NCI-H1417 treated with DMSO at 0.1 percent for 48 hours (cell line): ENCODE measurements around the gene ENTR1.
A peak's percentile ranks its signal among the peaks of the same experiment; 100 is the strongest.

Experiments used
- DNase-seq: peaks from one replicate; lab custom pipeline; 2025; lab: John Stamatoyannopoulos, UW

ENTR1 gene, protein sequence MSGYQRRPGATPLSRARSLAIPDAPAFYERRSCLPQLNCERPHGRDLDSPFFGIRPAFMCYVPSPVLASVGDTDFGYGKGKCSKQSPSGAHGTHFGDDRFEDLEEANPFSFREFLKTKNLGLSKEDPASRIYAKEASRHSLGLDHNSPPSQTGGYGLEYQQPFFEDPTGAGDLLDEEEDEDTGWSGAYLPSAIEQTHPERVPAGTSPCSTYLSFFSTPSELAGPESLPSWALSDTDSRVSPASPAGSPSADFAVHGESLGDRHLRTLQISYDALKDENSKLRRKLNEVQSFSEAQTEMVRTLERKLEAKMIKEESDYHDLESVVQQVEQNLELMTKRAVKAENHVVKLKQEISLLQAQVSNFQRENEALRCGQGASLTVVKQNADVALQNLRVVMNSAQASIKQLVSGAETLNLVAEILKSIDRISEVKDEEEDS

DNA sequence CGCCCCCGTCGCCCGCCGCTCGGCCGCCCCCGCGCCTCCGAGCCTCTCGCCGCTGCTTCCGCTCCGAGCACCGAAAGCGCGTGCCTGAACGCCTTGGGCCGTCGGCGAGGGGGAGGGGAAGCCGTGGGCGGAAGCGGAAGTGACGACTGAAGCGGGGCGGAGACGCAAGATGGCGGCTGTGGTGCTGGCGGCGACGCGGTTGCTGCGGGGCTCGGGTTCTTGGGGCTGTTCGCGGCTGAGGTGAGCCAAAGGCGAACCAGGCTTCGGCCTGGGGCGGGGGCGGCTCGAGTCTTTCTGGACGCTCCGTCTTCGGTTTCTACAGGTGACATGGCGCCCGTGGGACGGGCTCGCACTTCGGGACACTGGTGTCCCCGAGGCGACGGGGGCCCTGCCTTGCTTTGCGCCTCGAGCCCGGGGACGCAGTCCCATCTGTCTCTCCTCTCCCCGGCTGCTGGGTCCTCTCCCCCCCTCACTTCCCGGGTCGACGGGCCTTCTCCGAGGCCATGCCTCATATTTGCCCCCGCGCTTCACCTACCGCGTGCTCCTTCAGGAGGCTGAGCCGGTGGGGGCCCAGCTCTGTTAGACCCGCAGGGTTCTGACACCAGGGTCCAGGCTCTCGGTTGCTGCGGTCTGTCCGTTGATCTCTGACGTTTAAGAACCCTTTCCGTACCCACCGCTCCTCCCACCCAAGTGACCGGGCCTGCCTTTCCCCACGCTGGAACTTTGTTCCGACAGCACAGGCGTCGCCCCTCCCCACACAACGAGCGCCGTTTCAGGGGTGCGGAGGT is at the start of gene ENTR1, which contains the start of gene PMPCA:
Gene ENTR1, minus strand, starts transcription at position 115 of the 788 bp plus-strand sequence. CDS start 217 bp downstream, outside the sequence.
Gene PMPCA, plus strand, starts transcription at position 159 of the 788 bp plus-strand sequence. Its CDS starts 11 bp downstream, at position 170.
- peak; percentile 63 for DNase-seq

DNA sequence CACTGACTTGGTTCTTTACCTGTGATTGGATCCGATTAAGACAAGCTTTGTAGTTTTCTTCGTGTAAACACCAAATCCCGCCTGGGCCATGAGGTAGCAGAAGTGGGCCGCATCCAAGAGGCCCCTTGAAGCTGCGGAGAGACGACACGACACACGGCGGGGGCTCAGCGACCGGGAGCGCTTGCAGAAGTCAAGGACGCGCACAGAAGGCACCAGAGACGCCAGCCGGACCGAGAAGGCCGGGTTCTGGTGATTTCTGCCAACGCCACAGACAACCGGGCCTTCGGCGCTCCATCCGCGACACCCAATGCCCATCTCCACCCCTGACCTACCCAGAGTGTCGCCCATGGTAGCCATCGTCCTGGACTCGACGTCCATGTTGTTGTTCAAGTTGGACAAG is 49.0 kb upstream of the ENTR1 start:
- DNase-seq = no peak

DNA sequence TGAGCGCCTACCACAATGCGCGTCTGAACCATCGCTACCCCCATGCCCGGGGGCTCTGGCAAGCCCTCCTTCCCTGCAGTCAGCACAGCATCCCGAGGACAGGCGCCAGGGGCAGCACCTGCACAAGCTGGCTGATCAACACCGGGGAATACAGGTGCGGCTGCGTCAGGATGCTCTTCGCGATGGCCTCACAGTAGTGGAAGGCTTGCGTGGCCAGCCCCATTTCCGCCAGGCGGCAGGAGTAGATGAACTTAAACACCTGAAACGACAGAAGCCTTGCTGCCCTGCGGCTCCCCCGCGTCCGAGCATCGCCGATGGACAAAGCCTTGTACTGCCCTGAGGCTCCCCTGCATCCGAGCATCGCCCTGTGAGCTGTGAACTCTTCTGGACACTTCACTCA is 46.9 kb upstream of the ENTR1 start:
- DNase-seq = no peak

DNA sequence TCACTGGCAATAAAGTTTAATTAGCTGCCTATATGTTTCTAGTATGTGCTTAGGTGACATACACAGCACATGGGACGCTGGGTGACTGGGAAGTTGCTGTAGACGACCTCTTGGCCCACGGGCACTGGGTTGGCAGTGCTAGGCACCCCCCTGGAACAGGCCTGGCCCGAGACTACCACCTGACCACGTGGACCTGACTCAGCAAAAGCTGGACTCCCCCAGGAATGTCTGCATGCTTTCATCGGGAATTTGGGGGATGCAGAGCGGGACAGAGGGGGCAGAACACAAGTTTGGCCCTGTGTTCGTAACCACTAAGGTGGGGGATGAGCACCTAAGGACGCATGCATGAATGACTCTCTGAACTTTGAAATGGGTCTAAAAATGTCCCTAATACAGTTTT is 45.8 kb upstream of the ENTR1 start:
- DNase-seq = no peak

DNA sequence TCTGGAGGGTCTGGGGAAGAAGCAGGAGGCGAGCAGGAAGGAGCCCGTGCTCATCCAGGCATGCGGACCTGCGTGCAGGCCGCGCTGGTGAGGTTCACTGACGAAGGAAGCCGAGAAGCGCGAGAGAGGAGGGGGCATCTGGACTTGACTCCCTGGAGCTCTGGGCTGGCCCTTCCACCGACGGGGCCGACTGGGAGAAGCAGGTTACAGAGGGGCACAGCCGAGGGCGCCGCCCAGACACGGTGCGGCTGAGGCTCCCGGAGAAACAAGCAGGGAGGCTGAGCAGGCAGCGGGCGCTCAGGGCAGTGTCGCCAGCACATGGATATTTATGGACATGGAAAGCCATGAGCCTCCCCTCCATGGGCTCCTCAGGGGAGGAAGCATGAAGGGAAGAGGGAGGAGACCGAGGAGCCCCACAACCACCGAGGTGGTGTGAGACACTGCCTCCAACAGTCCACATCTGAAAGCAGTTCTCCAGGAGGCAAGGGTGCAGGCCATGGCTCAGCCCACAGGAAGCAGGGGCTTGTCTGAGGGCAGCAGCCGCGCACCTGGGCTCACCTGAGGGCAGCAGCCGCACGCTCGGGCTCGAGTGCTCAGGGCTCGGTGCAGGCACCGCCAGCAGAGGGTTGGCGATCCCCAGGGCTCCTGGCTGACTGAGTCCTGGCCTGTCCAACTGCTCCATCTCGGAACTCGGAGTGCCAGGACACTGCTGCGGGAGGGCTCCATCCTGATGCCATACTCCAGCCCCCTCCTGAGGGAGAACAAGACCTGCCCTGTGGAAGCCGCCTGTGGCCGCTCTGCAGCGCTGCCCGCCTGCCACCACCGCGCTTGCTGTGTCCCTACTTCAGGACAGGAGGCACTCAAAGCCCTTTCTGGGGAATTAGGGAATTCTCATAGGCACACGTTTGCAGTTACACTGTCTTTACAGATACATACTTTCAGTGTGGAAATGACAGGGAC is 44.9 kb upstream of the ENTR1 start:
- DNase-seq = no peak

DNA sequence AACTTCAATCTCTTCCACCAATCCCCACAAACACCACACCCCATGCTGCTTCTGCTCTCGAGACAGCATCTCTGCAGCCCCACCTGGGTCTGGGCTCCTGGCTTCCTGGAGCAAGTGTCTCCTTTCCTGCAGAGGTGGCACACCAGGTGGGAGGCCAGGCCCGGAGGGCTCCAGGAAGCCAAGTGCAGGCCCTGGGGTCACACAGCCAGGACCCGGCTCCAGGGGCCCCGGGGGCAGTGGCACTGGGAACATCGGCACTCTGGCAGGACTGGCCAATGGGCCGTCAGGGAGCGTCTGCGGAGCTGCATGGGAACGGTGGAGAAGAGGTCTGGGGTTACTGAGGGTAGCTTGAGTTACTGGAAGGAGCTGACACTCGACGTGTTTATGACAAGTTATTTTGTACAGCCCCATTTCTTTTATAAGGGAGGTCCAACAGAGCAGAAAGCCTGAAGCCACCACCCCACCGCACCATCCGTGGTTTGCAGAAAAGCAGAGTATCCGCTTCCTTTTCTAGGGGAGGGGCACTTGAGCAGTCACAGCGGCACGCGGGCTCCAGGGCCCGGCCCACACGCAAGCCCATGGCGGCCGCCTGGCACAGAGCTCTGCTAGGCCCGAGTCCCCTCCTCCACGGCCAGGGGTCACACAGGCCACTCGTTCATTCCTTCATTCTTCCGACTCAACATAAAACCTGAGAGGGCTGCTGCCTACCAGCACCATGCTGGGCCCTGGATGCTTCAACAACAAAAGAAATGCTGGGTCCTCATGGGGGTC is 43.8 kb upstream of the ENTR1 start:
- no peak for DNase-seq

DNA sequence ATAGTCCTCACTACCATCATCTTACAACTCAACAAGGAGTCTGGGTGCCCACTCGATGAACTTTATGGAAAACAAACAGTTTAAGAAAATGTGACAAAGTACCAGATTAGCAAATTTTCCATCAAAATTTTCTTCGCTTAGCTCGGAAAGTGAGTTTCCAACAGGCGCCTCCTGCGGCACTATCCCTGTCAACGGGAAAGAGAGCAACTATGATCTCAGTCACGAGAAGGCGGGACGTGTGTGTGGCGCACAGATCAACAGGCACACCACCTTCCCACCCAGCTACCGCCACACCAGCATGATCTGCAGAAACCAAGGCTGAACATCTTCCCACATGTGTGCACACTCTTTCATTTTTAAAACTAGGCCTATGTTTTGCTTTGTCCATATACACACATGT is 42.9 kb upstream of the ENTR1 start:
- no peak for DNase-seq

DNA sequence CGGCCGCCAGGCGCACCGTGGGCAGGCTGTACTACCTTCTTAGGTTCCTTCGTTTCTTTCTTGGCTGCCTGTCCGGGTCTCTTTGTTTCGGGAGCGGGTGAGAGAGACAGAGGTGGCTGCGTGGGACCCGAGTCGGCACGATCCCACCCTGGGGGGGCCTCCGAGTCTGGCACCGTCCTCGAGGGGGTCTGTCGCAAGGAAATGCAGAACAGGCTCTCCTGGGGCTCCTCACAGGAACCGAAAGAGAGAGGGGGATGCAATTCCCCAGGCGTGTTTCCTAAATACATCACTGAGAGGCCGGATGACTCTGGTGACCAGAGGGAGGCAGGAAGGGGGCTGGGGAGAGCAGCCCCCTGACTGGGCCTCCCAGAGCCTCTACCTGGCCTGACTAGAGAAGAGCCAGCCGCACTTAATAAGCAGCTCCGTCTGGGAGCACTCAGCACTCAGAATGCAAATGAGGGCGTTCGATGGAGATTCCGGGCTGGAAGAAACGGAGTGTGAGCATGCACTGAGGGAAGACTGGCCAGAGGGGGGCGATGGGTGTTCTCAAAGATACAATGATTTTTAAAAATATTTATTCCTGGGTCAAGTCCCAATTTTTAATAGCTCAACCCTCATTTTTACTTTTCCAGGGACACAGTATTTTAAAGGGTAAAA is 40.9 kb upstream of the ENTR1 start:
- DNase-seq = no peak

DNA sequence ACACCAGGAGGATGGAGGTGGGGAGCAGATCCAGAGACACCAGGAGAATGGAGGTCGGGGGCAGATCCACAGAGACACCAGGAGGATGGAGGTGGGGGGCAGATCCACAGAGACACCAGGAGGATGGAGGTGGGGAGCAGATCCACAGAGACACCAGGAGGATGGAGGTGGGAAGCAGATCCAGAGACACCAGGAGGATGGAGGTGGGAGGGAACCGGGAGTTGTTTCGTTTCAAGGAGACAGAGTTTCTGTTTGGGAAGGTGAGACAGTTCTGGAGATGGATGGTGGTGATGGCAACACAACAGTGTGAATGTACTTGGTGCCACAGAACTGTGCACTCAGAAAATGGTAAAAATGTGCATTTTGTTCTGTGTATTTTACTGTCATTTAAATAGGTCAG is 38.2 kb upstream of the ENTR1 start:
- no peak for DNase-seq

DNA sequence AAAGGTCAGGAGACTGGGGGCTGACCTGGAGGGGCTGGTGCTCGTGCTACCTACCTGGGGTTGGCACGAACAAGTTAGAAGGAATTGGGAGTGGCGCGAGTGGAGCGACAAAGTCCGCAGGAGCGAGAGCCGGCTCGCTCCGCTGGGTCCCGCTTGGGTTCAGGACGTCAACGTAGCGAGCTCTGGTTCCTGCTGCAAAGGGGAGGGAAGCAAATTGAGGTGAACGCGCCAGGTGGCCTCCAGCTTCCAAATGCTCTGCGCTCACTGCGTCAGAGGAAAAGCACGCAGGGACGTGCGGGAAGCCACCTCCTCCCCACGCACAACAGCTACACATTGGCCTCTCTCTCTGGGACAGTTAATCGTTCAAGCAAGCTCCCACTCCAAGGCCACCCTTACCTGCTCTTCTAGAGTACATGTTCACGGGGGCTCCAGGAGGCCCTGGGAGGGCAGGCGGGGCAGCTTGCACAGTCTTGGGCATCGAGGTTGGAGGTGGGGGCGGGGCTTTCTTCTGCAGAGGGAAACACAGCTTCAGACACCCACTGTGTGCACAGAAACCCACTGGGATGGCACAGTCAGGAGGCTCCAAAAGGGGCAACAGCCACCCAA is 36.9 kb upstream of the ENTR1 start:
- DNase-seq = no peak

DNA sequence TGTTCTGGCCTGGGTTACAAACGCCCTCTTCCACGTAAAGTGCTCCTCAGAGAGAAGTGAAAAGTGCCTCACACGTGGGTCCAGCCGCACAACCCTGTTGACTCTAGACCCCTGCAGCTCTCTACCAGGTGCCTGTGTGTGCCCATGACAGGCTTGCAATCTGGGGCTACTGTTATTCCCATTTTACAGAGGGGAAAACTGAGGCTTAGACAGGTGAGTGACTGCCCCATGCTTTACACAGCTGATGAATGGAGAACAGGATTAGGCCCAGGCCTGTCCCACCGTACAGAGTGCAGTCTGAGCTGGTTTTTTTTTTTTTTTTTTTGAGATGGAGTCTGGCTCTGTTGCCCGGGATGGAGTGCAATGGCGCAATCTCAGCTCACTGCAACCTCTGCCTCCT is 35.4 kb upstream of the ENTR1 start:
- no peak for DNase-seq

DNA sequence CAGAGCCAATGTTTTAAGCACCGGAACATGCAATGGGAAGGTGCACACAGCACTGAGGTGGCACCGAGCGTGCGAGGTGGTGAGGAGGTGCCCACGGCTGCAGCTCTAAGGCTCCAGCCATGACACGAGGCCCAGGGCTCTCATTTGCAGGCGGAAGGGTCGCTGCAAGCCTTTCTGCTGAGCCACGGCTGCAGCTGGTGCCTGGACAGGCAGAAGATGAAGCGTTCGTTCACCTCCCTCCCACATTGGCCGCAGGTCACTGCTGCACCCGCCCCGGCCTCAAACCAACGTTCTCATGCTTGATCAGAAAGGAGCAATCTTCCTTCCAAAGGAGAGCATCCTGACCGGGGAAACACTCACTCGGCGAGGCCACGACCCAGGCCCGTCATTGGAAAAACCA is 33.7 kb upstream of the ENTR1 start:
- no peak for DNase-seq

DNA sequence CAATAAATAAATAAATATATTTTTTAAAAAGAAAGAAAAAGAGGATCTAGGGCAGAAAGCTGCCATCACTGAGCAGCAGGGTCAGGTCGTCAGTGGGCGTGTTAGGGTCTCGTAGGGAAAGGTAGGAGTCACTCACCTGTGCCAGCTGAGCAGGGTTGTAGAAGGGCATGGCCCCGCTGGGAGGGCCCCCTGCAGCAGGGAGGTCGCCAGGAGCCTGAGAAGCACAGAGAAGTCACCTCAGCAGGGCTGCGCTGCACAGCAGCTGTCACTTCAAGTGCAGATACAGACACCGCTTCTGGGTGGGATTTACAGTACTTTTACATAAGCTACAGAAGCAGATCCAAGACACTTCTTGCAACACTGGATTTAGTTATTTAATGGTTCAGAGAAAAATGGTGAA is 33.3 kb upstream of the ENTR1 start:
- DNase-seq = no peak

DNA sequence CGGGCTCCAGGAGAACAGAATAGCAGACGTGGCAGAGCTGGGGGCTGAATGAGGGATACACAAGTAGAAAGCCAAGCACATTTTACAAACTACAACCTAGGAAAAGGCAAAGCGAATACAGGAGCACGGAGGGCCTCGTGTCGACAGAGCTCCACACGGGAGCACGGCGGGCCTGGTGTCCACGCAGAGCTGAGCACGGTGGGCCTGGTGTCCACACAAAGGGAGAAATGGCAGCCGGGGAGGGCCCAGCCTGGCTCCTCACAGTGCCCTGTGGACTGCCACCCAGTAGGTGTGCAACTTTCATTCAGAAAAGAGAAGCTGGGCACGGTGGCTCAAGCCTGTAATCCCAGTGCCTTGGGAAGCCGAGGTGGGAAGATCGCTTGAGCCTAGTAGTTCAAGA is 32.7 kb upstream of the ENTR1 start:
- DNase-seq = no peak

DNA sequence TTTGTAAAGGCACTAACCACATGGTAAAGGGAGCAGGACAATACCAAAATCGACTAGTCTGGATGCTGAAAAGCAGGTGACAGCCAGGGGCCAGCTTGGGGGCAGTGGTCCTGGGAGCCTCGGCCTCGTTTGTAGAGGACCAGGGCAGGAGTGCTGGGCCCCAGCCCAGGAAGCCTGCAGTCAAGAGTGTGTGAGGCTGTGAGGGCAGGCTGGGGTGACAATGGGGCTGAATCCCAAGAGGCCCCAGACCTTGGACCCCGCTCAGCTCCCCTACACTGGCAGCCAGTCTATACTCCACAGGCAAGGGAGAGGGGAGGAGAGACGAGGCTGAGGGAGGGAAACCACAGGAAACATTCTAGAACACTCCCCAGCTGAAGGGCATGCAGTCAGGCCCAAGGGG is 31.9 kb upstream of the ENTR1 start:
- no peak for DNase-seq

DNA sequence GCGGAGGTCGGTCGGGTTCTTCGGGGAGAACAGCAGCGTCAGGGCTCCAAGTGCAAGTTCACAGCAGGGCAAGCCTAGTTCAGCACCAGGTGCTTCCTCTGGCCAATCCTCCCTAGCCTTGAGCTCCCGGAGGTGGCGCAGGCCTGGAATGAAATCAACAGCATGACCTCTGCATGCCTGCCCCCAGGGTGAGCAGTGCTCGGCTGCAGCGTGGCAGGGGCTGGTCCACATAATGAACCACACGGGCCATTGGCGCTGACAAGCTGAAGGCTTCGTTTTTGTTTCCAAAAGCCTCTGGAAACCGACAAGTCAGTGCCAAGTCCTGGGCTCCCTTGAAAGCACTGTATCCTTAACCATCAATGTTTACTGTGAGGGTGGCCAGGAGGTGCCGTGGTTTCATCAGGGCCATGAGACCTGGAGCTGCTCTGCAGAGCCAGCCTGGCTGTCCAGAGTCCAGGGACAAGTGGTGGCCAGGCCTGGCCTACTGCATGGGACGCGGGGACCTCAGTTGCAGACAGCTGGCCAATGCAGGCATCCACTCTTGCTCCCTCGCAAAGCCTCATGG is 31.3 kb upstream of the ENTR1 start:
- DNase-seq = no peak

DNA sequence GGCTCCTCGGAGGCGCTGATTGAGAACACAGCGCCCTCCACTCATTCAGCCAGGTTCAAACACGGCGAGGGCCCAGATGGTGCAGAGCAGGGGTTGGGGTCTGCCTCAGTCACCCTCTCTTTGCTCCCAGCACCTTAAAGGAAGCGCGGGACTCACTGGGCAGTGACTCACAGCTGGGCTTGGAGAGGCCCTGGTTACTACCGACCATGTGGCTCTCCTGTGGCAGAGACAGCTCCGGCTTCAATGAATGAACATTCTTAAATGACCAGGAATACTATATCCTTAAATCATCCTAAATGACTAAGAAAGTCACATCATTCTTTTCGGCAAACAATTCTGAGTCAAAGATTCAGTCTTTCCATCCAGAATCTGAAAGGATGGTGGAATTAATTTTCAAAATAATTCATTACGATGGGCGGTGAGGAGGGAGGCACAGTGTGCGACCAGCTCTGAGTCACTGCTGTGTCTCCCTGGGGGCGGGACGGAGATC is 30.8 kb upstream of the ENTR1 start:
- DNase-seq = no peak

DNA sequence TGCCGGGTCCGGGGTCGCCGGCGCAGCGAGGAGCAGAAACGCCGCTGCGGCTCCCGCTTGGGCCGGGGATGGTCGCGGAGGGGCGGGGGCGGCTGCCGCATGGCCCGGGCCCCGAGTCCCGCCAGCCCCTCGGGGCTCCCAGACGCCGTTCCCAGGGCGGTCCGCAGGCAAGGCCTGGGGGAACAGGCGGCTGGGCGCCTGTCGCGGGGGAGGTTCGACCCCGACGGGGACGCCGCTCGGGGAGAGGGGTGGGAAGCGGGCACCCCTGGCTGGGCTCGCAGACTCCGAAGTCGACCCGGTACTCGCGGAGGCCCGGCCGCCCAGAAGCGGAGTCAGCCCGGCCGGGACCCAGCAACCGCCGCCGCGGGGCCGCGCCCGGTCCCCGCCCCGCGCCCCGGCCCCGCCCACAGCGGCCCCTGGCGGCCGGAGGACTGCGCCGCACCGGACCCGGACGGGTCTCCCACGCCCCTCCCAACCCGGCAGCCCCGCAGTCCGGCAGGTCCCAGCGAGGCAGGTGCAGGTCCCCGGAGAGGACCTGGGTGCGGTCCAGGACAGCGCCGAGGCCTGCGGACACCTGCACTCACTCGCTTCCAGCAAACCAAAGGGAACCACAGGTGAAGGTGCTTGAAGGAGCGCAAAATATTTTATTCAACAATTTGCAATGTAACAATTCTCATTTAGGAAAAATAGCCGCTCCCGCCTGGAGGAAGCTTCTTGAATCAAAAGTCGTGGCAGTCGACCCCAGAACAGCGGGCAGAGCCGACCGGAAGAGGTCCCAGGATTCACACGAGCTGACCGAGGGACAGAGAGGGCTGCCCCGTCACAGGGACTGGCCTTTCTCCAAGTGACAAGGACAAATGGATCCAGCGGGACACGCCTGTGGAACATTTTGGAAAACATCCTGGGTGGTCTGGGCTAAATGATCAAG is 29.3 kb upstream of the ENTR1 start, which contains the start of gene INPP5E:
Gene INPP5E, minus strand, starts transcription at position 365 of the 928 bp plus-strand sequence. CDS start 426 bp downstream, outside the sequence.
- no peak for DNase-seq
